PFSK-1 (cell line): ENCODE data around the gene ABCB8.

ENCODE experiments used
- FOXP2 ChIP-seq: optimal IDR thresholded peaks from 2 replicates; pipeline ENCODE3; 2011; ENCODE audit warnings: borderline replicate concordance, control low read depth, inconsistent platforms; ENCODE audit not compliant: insufficient read depth; ENCODE audit errors: extremely low read length, extremely low read depth
- POLR2AphosphoS5 ChIP-seq: IDR thresholded peaks from 2 replicates; pipeline ENCODE4 v1.6.1; 2012; ENCODE audit warnings: low read depth, mild to moderate bottlenecking, control low read depth, low read length, moderate library complexity
- REST ChIP-seq, 2 experiments: IDR thresholded peaks; 2 replicates each; pipeline versions ENCODE4 v1.6.1 to v1.8.0; 2011 to 2012; ENCODE audit warnings: low read depth in 2 of 2, low read length in 2 of 2, control low read depth in 1 of 2, inconsistent platforms in 1 of 2, mild to moderate bottlenecking in 1 of 2, moderate library complexity in 1 of 2; ENCODE audit not compliant: insufficient read depth in 1 of 2
- SIN3A ChIP-seq: IDR thresholded peaks from 2 replicates; pipeline ENCODE4 v1.6.1; 2012; ENCODE audit warnings: mild to moderate bottlenecking, low read length, moderate library complexity, borderline replicate concordance; ENCODE audit not compliant: insufficient read depth
- TAF1 ChIP-seq: IDR thresholded peaks from 2 replicates; pipeline ENCODE4 v1.6.1; 2012; ENCODE audit warnings: low read length, control low read depth, borderline replicate concordance; ENCODE audit not compliant: insufficient read depth

Gene ABCB8

GRCh38 chr7:150994141-150994837, 34.0 kb upstream of the ABCB8 start:
- TF ChIP-seq SIN3A (no peak), POLR2AphosphoS5 (no peak), REST (IDR thresholded peaks at IDR 0.05; ENCODE audit: insufficient read depth in 1 of 2, low read depth in 2 of 2, low read length in 2 of 2) (no peak), TAF1 (no peak), FOXP2 (no peak)

- TF ChIP-seq SIN3A: no peak
- no peak for TF ChIP-seq TAF1
- no peak for TF ChIP-seq REST (IDR thresholded peaks at IDR 0.05; ENCODE audit: insufficient read depth in 1 of 2, low read depth in 2 of 2, low read length in 2 of 2)
- no peak for TF ChIP-seq POLR2AphosphoS5
- no peak for TF ChIP-seq FOXP2
These were observed 33.3 kb upstream of the ABCB8 start for GRCh38 chr7:150994838-150995510.

GRCh38 chr7:150996376-150997074, 31.7 kb upstream of the ABCB8 start:
- TF ChIP-seq SIN3A (no peak), REST (IDR thresholded peaks at IDR 0.05; ENCODE audit: insufficient read depth in 1 of 2, low read depth in 2 of 2, low read length in 2 of 2) (no peak), TAF1 (no peak)

GRCh38 chr7:150997075-150997511, 31.2 kb upstream of the ABCB8 start:
- TF ChIP-seq SIN3A (no peak), FOXP2 (no peak), POLR2AphosphoS5 (no peak), TAF1 (no peak), REST (IDR thresholded peaks at IDR 0.05; ENCODE audit: insufficient read depth in 1 of 2, low read depth in 2 of 2, low read length in 2 of 2) (no peak)
